DOHH2 (cell line): ENCODE results near the gene ATP5F1C.

ENCODE experiments used
- H3F3A ChIP-seq: fragments of 200-600 bp; sonication (generic), shearing (Covaris generic); 2 replicates; pipeline ENCODE4 v1.6.0; 2016; ENCODE audit warnings: antibody characterized with exemption, mild to moderate bottlenecking; ENCODE audit not compliant: control insufficient read depth, insufficient read depth
- H3K27ac ChIP-seq: fragments of 200-600 bp; sonication (generic); 2 replicates; pipeline ENCODE4 v1.5.1; 2014; ENCODE audit warnings: low read depth, mild to moderate bottlenecking, low read length, moderate library complexity
- H3K27me3 ChIP-seq: fragments of 200-600 bp; sonication (generic); 2 replicates; pipeline ENCODE4 v1.6.1; 2014; ENCODE audit warnings: mild to moderate bottlenecking, low read length, mixed read lengths; ENCODE audit not compliant: control insufficient read depth
- H3K36me3 ChIP-seq: fragments of 200-600 bp; sonication (generic); 2 replicates; pipeline ENCODE4 v1.6.1; 2014; ENCODE audit warnings: mild to moderate bottlenecking, low read length, moderate library complexity, mixed read lengths; ENCODE audit not compliant: control insufficient read depth
- H3K4me1 ChIP-seq: fragments of 200-600 bp; sonication (generic); 2 replicates; pipeline ENCODE4 v1.6.1; 2014; ENCODE audit warnings: mild to moderate bottlenecking, low read length, mixed read lengths; ENCODE audit not compliant: control insufficient read depth
- H3K4me2 ChIP-seq: fragments of 200-600 bp; sonication (generic); 2 replicates; pipeline ENCODE4 v1.6.0; 2014; ENCODE audit warnings: mild to moderate bottlenecking, low read length, moderate library complexity
- H3K4me3 ChIP-seq: fragments of 200-600 bp; sonication (generic); 2 replicates; pipeline ENCODE4 v1.5.1; 2014; ENCODE audit warnings: mild to moderate bottlenecking, low read length, mixed read lengths
- H3K79me2 ChIP-seq: fragments of 200-600 bp; sonication (generic); 2 replicates; pipeline ENCODE4 v1.6.1; 2014; ENCODE audit warnings: mild to moderate bottlenecking, low read length, mixed read lengths; ENCODE audit not compliant: control insufficient read depth
- H3K9me2 ChIP-seq: fragments of 200-600 bp; sonication (generic); replicated peaks from 2 replicates; pipeline ENCODE4 v1.6.1; 2014; ENCODE audit warnings: mild to moderate bottlenecking, low read length, mixed read lengths; ENCODE audit not compliant: control insufficient read depth
- H3K9me3 ChIP-seq: fragments of 200-600 bp; sonication (generic); 2 replicates; pipeline ENCODE4 v1.6.1; 2014; ENCODE audit warnings: antibody characterized with exemption, low read length, mixed read lengths; ENCODE audit not compliant: control insufficient read depth, insufficient read depth
- H4K20me1 ChIP-seq: fragments of 200-600 bp; sonication (generic); 2 replicates; pipeline ENCODE4 v1.6.0; 2014; ENCODE audit warnings: low read depth, mild to moderate bottlenecking, antibody characterized with exemption, low read length, moderate library complexity; ENCODE audit not compliant: control insufficient read depth, insufficient read depth
- EZH2phosphoT487 ChIP-seq: fragments of 200-600 bp; sonication (generic); IDR thresholded peaks from 2 replicates; pipeline ENCODE4 v1.6.1; 2017; ENCODE audit warnings: borderline replicate concordance, mild to moderate bottlenecking, antibody characterized with exemption, low read length, moderate library complexity, mixed read lengths
- TF ChIP-seq, protein P1 (sequence below): fragments of 200-600 bp; sonication (generic); IDR thresholded peaks from one replicate; pipeline ENCODE4 v1.5.1; 2014; ENCODE audit warnings: antibody characterized with exemption, mild to moderate bottlenecking, low read depth, low read length; ENCODE audit not compliant: poor library complexity, severe bottlenecking

The ATP5F1C gene

DNA sequence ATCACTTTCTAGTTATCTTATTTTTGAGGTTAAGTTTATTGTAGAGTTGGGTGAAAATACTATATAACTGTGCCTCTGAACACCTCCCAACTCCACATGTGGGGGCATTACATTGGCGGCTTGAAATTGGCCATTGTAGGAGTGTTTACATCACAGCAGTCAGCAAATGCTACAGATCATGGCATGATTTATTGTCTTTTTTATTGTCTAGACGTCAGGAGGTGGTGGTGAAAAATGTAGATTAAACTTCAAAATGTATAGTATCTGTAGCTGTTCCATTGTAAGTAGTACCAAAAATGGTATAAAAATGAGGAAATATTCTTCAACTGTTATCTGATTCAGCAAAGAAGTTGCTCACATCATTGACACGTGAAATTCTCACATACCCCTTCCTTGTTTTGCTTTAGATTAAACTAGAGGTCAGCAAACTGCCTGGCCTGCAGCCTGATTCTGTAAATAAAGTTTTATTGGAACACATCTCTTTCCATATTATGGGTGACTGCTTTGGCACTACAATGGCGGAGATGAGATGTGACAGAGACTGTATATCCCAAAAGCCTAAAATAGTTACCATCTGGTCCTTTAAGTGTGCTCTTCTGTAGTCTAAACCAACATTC is 65.4 kb downstream of the ATP5F1C start:
- H3K4me2 ChIP-seq, result no peak overlapping the region

GRCh38 chr10:7853890-7854289 is 65.9 kb downstream of the ATP5F1C start:
- Histone ChIP-seq H3K36me3 (no peaks in the 10 kb centered on the region), H3K27me3 (no peaks in the 10 kb centered on the region), H3K4me2 (no peak overlapping the region), H3K4me3 (no peak overlapping the region), H3K9me3 (no peaks in the 10 kb centered on the region), H3K4me1 (no peaks in the 10 kb centered on the region), H3F3A (no peaks in the 10 kb centered on the region), H3K27ac (no peak overlapping the region), H3K9me2 (no peaks in the 10 kb centered on the region), H3K79me2 (peaks cover 22% of the 10 kb centered on the region), H4K20me1 (no peaks in the 10 kb centered on the region)
- no peak for TF ChIP-seq EZH2phosphoT487
- TF ChIP-seq, protein P1, sequence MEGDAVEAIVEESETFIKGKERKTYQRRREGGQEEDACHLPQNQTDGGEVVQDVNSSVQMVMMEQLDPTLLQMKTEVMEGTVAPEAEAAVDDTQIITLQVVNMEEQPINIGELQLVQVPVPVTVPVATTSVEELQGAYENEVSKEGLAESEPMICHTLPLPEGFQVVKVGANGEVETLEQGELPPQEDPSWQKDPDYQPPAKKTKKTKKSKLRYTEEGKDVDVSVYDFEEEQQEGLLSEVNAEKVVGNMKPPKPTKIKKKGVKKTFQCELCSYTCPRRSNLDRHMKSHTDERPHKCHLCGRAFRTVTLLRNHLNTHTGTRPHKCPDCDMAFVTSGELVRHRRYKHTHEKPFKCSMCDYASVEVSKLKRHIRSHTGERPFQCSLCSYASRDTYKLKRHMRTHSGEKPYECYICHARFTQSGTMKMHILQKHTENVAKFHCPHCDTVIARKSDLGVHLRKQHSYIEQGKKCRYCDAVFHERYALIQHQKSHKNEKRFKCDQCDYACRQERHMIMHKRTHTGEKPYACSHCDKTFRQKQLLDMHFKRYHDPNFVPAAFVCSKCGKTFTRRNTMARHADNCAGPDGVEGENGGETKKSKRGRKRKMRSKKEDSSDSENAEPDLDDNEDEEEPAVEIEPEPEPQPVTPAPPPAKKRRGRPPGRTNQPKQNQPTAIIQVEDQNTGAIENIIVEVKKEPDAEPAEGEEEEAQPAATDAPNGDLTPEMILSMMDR, result no peak

More for the DNA sequence above, 65.4 kb downstream of the ATP5F1C start:
- Histone ChIP-seq H3F3A (no peaks in the 10 kb centered on the region), H3K9me2 (no peaks in the 10 kb centered on the region), H4K20me1 (no peaks in the 10 kb centered on the region), H3K9me3 (no peaks in the 10 kb centered on the region), H3K4me1 (no peaks in the 10 kb centered on the region), H3K27ac (no peak overlapping the region), H3K4me3 (no peak overlapping the region), H3K27me3 (no peaks in the 10 kb centered on the region), H3K36me3 (no peaks in the 10 kb centered on the region), H3K79me2 (peaks cover 19% of the 10 kb centered on the region)
- no peak for TF ChIP-seq EZH2phosphoT487
- TF ChIP-seq, protein P1, result no peak

DNA sequence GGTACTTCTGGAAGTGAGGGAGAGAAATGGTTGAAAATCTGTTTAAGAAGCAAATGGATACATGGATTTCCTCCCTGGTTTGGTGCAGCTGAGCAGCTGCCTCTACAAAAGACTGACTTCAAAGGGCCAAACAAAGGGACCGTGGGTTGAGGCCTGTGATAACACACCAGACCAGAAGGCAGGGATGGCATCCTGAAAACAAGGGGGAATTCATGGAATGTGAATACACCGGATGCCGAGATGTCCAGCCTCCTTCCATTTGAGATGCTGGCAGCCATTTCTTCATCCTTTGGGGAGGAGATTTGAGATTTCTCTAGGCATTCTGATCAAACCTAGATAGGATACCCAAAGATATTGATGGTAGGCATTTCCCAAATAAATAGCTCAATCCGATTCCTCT is 67.2 kb downstream of the ATP5F1C start:
- H4K20me1 ChIP-seq, result no peaks in the 10 kb centered on the region
- no peaks in the 10 kb centered on the region for H3K27me3 ChIP-seq
- TF ChIP-seq, protein P1, result no peak
- no peak for TF ChIP-seq EZH2phosphoT487
- no peaks in the 10 kb centered on the region for H3K4me1 ChIP-seq
- H3F3A ChIP-seq, result no peaks in the 10 kb centered on the region
- H3K79me2 ChIP-seq, result peaks cover 26% of the 10 kb centered on the region
- H3K4me3 ChIP-seq, result no peak overlapping the region
- H3K27ac ChIP-seq, result no peak overlapping the region
- H3K36me3 ChIP-seq, result no peaks in the 10 kb centered on the region
- no peaks in the 10 kb centered on the region for H3K9me2 ChIP-seq
- H3K9me3 ChIP-seq, result no peaks in the 10 kb centered on the region
- no peak overlapping the region for H3K4me2 ChIP-seq
